SH-SY5Y (cell line): Measurements from ENCODE around the gene RGS3.

Experiments
- GATA2 ChIP-seq: IDR thresholded peaks from 2 replicates; pipeline ENCODE4 v1.6.1; 2011; ENCODE audit warnings: mild to moderate bottlenecking, low read depth, low read length
- GATA3 ChIP-seq: IDR thresholded peaks from 2 replicates; pipeline ENCODE4 v1.6.1; 2011; ENCODE audit warnings: low read depth, mild to moderate bottlenecking, low read length, moderate library complexity

GRCh38 chr9:113572076-113572861 is 108.7 kb downstream of the RGS3 start:
- TF ChIP-seq GATA2 (no peak), GATA3 (no peak)
